ENCODE data around the gene PHF1.

Gene PHF1

DNA sequence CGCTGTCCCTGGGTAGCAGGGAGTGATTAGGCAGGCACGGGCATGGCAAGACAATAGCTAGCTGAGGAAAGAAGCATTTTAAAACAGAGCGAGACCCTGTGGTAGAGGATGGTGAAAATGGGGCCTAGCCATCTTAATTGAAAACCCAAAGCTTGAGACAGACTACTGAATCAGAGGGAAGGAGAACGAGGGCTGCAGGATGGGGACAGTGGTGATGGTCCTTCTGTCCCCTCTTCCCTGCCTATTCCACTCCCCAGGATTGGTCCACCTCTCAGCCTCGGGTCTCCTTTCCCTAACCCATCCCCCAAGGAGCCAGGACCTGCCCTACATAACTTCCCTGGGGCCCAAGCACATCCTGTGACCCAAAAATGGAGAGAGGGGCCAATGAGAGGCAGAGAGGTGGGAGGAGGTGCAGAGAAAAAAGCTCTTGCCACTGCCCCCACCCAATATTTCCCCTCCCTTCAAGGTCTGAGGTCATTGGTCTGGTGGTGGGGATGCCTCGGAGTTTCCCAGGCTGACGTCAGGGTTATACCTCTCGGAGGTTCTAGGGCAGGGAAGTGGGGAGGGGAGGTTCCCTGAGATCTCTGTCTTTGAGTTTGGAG, 8.0 kb downstream of the PHF1 start:
- no peak for DNase-seq (ENCODE audit: low spot score)

DNA sequence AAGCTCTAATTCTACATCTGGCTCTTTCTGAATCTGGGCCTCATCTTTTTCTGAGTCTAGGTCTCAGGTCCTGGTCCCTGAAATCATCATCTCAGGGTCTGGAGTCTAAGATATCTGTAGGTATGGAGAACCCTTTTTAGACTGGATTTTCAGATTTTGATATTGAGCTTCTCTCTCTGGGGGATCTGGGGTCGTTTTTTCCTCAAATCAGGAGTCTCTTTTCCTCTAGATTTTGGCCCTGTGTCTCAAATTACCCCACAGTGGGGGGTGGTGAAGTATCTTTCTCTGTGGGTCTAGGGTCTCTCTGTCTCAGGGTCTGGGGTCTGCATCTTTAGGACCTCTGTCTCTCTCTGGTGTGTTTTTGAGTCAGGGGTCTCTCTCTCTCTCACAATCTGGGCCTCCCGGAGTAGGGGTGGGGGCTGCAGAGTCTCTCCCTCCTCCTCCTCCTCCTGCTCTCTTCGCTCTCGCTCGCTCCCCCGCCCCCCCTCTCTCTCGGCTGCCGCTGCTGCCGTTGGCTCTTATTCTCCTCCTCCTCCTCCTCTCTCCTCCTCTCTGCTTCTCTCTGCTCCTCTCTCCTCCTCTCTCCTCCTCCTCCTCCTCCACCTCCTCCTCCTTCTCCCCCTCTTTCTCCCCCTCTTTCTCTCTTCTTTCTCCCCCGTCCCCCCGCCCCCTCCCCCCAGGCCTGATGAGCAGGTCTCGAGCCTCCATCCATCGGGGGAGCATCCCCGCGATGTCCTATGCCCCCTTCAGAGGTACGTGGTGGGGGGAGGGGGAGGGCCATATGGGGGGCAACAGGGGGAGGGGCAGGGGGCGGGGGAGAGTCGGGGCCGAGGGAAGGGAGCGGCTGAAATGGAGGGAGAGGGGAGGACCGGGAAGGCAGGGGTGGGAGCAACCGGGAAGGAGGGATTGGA, 9.0 kb downstream of the PHF1 start, which contains the start of gene SYNGAP1:
Gene SYNGAP1, plus strand, starts transcription at position 486 of the 911 bp plus-strand sequence. Its CDS starts 200 bp downstream, at position 686.
- peak; percentile 40 for DNase-seq (ENCODE audit: low spot score)

DNA sequence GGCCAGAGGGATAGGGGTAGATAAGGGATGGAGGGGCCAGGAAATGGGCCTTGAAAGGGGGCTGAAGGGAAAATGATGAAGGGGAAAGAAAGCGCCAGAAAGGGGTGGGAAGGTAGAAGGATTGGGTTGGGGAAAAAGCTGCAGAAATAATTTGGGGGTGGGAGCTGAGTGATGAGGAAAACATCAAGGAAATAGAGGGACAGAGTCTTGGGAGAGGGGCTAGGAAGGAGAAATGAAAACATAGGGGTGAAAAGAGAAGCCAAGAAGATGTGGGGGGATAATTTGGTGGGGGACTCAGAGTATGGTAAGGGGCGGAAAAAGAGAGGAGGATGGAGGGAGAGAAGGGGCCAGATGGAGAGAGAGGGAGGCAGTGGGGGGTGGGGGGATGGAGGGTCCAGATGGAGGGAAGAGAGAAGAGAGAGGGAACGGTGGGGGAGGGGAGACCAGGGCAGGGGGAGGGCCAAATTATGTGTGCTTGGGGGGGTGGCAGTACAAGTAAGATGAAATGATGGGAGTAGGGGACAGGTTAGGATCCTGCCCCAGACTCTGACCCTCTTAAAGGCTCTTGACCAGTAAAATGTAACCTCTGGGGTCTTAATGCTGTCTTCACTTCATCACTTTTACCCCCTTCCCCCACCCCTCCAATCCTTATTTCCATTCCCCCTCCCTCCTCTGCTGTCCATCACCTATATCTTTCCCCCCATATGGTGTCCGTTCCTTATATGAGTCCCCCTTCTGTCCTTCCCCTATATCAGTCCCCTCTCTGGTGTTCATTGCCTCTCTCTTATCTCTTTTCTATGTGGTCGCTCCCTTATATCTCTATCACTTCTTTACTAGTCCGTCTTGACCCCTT, 9.9 kb downstream of the PHF1 start:
- no peak for DNase-seq (ENCODE audit: low spot score)

DNA sequence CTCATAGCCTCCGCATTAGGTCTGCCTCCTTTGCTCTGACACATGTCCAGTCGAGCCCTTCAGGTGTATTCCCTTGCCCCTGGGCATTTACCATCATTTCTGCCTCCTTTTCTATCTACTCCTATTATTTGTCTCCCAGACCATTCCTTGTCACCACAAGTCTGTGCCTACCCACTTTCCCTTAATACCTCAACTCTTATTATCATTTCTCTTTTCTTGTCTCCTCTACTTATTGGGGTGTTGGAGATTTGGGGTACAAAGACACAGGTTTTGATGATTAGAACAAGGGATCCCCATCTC, 10.5 kb downstream of the PHF1 start:
- DNase-seq (ENCODE audit: low spot score), result no peak

DNA sequence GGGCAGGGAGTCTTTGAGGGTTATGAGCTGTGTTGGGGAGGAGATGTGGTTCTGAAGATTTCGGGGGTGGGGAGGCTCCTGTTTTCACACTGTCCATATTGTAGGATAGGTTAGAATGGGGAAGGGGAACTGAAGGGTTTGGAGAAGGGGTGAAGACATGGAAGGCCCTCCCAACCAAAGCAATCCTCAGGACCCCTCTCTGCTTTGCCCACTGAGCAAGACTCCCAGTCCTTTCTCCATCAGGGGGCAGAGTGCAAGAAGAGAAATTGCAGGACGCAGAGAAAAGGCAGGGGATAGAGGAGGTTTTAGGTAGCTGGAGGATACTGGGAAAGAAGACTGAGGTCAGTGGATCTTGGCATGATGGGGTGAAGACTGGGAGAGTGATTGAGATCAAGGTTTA, 13.0 kb downstream of the PHF1 start:
- no peak for DNase-seq (ENCODE audit: low spot score)

DNA sequence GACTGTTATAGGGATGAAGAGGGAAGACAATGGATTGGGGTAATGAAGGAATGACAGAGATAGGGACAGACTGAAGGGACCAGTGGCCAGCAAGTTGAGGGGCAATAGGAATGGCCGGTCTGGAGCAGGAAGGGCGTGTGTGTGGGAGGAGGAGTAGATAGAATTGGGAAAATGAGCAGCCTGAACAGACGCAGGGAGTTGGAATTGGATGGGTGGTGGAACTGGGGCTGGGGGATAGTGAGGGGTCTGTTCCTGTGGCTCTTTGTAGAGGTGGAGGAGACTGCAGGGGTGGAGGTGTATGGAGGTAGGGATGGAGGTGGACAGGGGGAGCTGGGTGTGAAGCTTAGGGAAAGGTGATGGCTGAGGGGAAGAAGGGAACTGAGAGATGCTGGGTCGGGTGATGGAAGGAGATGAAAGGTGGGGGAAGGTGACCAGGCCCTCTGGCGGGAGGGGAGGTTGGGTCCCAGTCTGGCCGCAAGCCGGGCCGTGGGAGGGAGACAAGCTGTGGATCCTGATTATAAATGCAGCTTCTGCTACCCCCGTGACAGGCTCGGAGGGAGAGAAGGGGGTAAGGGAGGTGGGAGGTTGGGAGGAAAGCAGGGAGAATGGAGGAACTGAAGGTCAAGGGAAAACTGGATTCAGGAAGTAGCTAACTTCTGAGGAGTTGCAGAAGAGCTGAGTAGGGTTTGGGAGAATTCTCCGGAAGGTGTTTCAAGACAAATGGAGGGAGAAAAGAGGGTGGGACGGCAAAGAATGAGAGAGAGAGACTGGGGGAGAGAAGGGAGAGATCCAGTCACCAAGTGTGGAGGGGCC, 14.2 kb downstream of the PHF1 start:
- DNase-seq (ENCODE audit: low spot score), result no peak

DNA sequence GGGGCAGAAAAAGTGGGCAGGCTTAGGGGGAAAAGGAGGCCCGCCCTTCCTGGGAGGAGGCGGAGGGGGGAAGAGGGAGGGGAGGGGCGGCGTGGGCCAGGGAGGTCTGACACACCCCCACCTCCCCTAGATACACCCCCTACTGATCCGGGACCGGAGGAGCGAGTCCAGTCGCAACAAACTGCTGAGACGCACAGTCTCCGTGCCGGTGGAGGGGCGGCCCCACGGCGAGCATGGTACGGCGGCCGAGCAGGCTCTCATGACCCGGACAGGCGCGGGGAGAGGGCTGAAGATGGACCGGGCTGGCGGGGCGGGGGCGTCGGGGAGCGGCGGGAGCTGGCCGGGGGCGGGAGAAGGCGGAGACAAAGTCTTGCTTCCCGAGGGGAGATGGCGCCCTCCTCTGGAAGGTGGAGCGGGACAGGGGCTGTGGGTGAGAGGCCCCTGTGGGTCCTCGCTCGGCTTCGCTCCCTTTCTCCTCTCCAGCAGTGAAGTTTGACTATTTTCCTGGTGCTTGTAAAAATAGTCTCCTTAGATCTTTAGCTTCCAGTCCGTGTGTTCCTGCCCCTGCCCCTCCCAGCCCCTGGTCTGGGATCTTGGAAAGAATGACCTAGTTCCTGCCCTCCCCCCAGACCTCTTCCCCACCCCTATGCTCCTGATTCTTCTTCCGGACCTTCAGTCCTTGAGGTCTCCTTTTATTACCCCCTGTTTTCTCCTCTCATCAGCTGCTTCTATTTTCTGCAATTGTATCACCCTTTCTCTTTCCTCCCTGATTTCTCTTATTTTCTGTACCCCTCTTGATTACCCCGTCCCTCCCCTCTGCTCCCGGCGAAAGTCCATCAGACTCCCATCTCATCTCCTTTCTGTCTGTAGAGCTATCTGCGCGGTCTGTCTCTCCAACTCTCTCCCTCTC, 15.1 kb downstream of the PHF1 start:
- peak; percentile 83 for DNase-seq (ENCODE audit: low spot score)

DNA sequence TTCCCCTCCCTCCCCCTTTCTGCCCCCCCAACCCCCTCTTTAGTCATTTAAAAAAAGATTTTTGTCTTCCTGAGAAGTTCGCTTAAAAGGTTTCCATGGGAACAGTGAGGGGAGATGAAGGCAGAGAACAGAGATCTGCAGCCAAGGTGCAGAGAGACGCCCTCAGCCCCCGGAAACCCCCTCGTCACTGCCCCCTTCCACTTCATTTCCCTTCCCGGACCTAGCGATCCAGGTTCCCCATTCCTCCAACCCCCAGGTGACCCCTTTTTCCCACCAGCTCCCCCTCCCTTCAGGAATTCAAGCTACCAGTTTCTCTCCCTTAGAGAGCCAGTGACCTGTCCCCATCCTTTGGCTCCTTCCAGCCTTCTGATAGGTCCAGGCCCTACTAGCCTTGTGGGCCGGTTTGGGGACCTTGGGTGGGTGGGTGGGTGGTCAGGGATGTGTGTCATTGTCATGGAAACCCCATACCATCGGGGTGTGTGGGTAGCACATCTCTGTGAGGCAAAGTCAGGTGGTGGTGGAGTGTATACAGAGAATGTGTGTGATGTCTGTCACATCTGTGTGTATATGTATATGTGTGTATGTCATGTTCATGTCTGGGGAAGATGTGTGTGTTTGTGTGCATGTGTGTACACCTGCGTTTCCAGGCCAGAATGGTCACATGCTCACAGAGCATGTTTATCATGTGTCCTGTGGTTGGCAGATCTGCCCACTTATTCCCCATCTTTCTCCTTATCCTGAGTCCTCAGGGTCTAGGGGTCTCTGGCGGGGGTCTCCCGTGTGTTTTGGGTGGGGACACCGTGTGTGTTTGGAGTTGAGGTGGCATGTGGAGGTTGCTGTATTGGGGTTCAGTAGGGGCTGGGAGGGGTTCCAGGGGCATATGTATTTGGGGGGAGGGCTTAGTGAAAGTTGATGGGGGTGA, 16.0 kb downstream of the PHF1 start:
- DNase-seq (ENCODE audit: low spot score), result no peak

DNA sequence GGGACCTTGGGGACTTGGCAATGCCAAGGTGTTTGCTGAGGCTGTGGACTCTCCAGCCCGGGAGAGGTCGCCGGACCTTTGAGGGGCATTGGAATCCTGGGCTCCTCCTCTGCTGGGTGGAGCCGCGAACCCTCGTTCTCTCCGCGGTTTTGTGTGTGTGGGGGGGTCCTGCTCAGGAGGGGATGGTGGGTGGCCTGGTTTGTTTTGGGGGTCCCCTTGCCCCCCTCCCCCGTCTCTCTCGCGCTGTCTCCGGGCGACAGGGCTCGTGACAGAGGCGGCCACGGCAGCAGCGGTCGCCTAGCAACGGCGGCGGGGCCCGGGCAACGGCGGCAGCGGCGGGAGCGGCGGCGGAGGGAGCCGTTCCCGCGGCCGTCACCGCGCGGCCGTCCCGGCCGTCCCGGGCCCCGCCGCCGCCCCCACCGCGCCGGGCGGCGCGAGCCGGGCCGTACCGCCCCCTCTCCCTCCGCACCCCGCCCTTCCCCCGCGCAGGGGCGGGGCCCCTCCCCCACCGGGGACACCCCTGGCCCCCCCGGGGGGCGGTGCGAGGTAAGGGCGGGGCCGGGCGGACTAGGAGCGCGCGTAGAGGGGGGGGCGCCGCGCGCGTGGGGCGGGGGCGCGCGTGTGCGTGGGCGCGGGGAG, 16.9 kb downstream of the PHF1 start:
- DNase-seq (ENCODE audit: low spot score), result peak; percentile 58

DNA sequence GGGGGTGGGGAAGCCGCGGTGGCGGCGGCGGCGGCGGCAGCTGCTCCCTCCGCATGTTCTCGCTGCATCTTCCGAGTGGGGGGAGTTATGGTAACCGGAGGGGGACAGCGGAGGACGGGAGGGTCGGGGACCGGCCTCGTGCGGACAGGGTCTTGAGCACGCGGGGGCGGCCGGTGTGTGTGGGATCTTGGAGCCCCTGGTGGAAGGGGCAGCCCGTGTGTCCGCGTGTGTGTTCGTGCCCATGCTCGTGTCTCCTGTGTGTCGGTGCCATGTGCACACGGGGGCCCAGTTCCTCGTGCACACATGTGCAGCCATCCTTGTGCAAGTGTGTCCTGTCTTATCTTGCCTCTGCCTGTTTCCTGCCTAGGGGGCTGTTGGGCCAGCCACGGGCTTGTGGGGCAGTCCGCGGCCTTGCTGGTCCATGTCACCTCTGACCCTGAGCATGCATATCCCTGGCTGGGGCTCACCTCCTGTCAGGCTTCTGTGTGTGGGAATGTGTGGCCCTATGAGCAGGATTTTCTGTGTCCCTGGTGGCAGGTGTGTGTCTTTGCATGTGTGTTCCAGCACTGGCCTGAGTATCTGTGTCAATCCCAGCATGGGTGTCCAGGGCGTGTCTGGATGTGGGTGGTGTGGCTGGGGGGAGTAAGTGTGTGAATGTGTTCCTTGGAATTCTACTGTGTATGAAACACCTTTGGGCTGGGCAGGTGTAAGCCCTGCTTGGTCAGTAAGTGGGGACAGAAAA, 17.6 kb downstream of the PHF1 start:
- DNase-seq (ENCODE audit: low spot score), result peak; percentile 37

DNA sequence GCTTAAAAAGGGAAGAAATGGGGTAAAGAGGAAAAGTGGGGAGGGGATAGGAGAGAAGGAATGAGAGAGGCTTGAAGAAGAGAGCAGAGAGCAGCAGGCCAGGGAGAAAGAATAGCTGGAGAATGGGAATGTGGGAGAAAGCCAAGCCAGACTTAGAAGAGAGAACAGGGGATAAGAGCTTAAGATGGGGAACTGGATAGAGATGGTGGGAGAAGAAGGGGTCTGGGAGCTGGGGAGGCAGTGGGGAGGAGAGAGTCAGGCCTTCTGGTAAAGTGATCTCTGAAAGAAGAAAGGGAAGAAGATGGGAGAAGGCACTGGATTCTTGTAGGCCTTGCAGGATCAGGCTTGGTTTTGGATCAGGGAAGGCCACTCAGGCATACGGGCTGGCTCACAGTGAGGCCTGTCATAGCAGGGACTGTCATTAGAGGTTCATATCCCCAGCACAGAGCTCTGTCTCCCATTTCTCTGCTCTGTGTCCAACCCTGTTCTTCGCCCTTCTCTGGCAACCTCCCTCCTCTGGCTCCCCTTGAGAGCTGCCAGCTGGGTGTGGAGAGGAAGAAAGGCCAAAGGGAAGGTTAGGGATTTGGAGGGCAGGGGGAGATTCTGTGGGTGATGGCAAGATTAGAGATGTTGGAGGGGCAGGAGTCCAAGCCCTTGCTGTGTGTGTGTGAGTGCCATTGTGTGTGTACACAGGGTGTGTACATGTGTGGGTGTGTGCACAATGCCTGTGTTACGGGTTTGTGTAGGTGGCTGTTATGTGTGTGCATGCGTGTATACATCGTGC, 18.3 kb downstream of the PHF1 start:
- DNase-seq (ENCODE audit: low spot score), result no peak

DNA sequence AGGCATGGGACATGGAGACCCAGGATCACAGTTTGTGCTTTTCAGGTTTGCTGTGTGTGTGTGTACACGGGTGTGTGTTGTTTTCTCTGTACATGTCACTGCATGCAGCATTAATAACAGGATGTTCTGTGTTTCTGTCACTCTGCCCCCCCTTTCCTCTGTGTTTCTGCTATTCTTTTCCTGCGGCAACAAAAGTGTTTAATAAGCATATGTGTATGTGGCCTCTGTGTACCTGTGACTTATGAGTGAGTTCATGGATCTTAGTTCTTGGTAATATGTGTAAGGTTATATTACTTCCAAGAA, 18.9 kb downstream of the PHF1 start:
- DNase-seq (ENCODE audit: low spot score), result no peak

DNA sequence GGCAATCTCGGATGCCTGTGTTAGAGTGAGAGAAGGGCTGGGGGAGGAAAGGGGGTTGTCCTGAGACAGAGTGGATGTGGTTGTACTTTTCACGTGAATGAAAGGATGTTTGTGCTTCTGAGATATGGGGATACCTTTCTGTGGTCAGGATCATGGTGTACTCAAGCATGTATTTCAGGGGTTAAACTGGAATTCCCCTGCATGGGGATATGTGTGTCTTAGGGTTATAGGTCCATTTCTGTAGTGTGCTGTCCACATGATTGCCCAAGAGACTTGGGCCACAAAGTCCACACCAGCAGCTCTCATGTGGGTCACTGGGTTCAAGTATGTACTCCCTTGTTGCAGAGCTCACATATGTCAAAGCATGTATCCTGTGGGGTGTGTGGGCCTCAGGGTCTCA, 19.5 kb downstream of the PHF1 start:
- DNase-seq (ENCODE audit: low spot score), result no peak

DNA sequence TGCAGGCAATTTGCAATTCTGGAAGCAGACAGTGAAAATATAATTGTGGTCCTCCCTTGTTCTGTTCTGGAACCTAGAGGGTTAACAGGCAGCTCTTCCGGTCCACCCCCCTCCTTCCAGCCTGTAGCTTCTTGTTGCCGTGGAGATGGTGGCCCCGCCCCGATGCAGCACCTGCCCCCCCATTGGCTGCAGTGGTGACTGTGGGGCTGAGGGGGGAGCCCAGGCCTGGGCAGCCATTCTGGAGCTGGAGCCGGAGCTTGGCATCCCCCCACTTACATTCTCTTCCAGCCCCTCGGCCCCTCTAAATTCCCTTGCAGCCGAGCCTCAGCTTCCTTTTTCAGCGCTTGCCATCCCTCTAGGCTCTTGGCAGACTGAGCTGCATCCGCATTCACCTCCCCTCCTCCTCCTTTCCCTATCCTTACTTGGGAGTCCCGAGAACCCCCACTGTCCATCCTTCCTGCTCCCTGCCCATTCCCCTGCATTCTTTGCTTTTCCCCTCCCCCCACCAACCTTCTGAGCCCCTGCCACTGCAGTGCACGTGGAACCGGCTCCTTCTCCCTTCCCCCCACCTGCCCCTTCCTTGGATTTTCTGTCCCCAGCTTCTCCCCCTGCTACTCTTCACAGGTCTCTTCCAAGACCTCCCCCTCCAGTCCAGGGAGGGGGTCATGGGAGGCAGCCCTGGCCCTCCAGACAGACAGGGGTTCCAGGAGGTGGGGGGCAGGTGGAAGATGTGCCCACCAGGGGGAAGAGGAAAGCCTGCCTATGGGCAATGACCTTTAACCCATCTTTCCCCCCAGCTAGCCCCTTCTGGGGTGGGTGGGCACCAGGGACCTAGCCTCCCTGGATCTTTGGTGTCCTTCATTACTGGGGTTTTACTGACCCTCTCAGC, 20.4 kb downstream of the PHF1 start:
- peak; percentile 87 for DNase-seq (ENCODE audit: low spot score)

DNA sequence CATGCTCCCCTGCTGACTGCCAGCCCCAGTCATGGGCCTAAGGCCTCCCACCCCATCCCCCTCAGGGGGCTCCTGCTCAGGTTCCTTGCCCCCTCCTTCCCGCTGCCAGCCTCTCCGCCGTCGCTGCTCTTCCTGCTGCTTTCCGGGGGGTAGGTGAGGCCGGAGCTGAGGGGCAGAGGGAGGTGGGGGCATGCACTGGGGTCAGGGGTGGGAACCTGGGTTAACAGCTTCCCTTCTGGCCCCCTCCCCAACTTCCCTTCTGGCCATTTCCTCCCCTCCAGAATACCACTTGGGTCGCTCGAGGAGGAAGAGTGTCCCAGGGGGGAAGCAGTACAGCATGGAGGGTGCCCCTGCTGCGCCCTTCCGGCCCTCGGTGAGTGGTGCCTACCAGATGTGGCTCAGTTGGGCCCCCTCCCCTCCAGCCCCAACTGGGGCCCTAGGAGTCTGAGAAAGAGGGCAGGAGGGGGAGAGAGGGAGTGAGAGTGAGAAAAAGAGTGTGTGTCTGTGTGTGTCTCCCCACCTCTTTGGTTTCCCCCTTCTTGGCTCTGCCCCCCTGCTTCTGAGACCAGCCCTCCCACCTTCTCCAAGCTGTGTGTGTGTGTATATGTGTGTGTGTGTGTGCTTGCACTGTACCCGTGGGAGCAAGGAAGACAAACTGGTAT, 21.2 kb downstream of the PHF1 start:
- DNase-seq (ENCODE audit: low spot score), result no peak

DNA sequence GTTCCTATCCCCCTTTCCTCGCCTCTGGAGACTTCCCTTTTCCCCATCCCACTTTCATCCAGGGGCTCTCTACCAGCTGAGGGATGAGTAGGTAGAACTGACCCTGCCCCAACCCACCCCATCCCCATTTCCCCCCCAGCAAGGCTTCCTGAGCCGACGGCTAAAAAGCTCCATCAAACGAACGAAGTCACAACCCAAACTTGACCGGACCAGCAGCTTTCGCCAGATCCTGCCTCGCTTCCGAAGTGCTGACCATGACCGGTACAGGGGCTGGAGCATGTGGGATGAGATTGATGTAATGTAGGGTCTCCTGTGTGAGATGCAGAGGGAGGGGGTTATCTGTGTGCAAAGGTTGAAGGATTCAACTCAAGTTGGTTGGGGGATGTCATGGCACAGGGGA, 21.7 kb downstream of the PHF1 start:
- no peak for DNase-seq (ENCODE audit: low spot score)

All from AG08395 (cell line).